Calu3 (cell line): ENCODE results near the gene VCL. TPM values are rescaled to one million over a fixed set of nuclear protein-coding genes. Genes with fewer than 3 reads are reported as not detected.

ENCODE experiments used
- BruUV-seq: library from RNA; stranded (reverse); fragments of 400-500 nt; replicated peaks from 2 replicates; lab custom pipeline; 2021; lab: Mats Ljungman, UMichigan
- CTCF ChIA-PET: fragments of 300-600 bp; sonication (Branson Sonifier 250); formaldehyde crosslinking; loops from one replicate; lab custom pipeline; 2022; ENCODE audit warnings: antibody characterized with exemption; lab: Charles Lee
- DNase-seq: peaks from one replicate; pipeline ENCODE4 v3.0.0; 2022
- H3K27ac Mint-ChIP-seq: one replicate; pipeline ENCODE4 v1.8.0; 2022; ENCODE audit warnings: mixed read lengths; ENCODE audit not compliant: unreplicated experiment
- H3K27me3 Mint-ChIP-seq: one replicate; pipeline ENCODE4 v1.8.0; 2022; ENCODE audit warnings: mixed read lengths; ENCODE audit not compliant: unreplicated experiment
- H3K36me3 Mint-ChIP-seq: one replicate; pipeline ENCODE4 v1.8.0; 2022; ENCODE audit warnings: mild to moderate bottlenecking, moderate library complexity, mixed read lengths; ENCODE audit not compliant: insufficient read depth, unreplicated experiment
- H3K4me1 Mint-ChIP-seq: one replicate; pipeline ENCODE4 v1.8.0; 2022; ENCODE audit warnings: mild to moderate bottlenecking, low read depth, mixed read lengths; ENCODE audit not compliant: unreplicated experiment
- H3K4me3 Mint-ChIP-seq: one replicate; pipeline ENCODE4 v1.8.0; 2022; ENCODE audit warnings: mild to moderate bottlenecking, low read depth, moderate library complexity, mixed read lengths; ENCODE audit not compliant: unreplicated experiment
- H3K9me3 Mint-ChIP-seq: one replicate; pipeline ENCODE4 v1.8.0; 2022; ENCODE audit warnings: low read depth, mixed read lengths; ENCODE audit not compliant: unreplicated experiment
- CTCF ChIP-seq: fragments of 200-600 bp; IDR thresholded peaks from one replicate; pipeline ENCODE4 v1.8.0; 2022; ENCODE audit warnings: antibody characterized with exemption; ENCODE audit not compliant: unreplicated experiment
- intact Hi-C: fragments of 100-400 bp; cut with micrococcal nuclease; formaldehyde crosslinking; loops from one replicate; pipeline ENCODE4 v1.10.0; 2022; ENCODE audit not compliant: unreplicated experiment
- total RNA-seq: library from RNA; stranded (reverse); gene quantifications from 2 replicates; pipeline ENCODE4 v1.2.3, GENCODE V29; 2022

VCL gene
- total RNA-seq, 1 experiment from 2014 or later: 237 TPM

GRCh38 chr10:74021248-74022055 is 23.5 kb downstream of the VCL start:
- Mint-ChIP-seq H3K9me3 (no peaks in the 10 kb centered on the region), H3K27ac (peak overlapping the region; percentile 34), H3K36me3 (peaks cover 28% of the 10 kb centered on the region), H3K4me3 (no peak overlapping the region), H3K4me1 (peaks cover 45% of the 10 kb centered on the region), H3K27me3 (no peaks in the 10 kb centered on the region)
- BruUV-seq: no TSS peak
- CTCF ChIA-PET: interaction anchor here (0.5 to 0.7 kb wide), 2 partner anchors 23 to 530 kb away, joined by 3 to 4 read pairs; no protein-coding TSS in a partner anchor
- intact Hi-C loops: no loop called here
- no peak for TF ChIP-seq CTCF
- no peak for DNase-seq

GRCh38 chr10:74022926-74023629 is 25.2 kb downstream of the VCL start:
- CTCF ChIA-PET: no interaction called here
- intact Hi-C loops: no loop called here
- Mint-ChIP-seq H3K4me3 (no peak overlapping the region), H3K27me3 (no peaks in the 10 kb centered on the region), H3K27ac (no peak overlapping the region), H3K9me3 (no peaks in the 10 kb centered on the region), H3K36me3 (peaks cover 30% of the 10 kb centered on the region), H3K4me1 (peaks cover 57% of the 10 kb centered on the region)
- no peak for TF ChIP-seq CTCF
- no peak for DNase-seq
- BruUV-seq: no TSS peak

GRCh38 chr10:74024600-74024999 is 26.7 kb downstream of the VCL start:
- peaks cover 44% of the 10 kb centered on the region for H3K4me1 Mint-ChIP-seq
- CTCF ChIA-PET: no interaction called here

More at GRCh38 chr10:74024600-74024999, 26.7 kb downstream of the VCL start:
- no TSS peak for BruUV-seq
- Mint-ChIP-seq H3K4me3 (no peak overlapping the region), H3K36me3 (peaks cover 41% of the 10 kb centered on the region), H3K27ac (no peak overlapping the region), H3K27me3 (no peaks in the 10 kb centered on the region), H3K9me3 (no peaks in the 10 kb centered on the region)
- TF ChIP-seq CTCF: no peak
- intact Hi-C loops: no loop called here
- DNase-seq: no peak
